Common myeloid progenitor, CD34-positive (primary cell): ENCODE results near the gene ZNF608.

ENCODE experiments used
- CTCF ChIA-PET: fragments of 350-600 bp; sonication (Branson Sonifier 250); formaldehyde crosslinking; loops from one replicate; lab custom pipeline; 2021; ENCODE audit warnings: antibody characterized with exemption; lab: Charles Lee
- POLR2A ChIA-PET: fragments of 350-600 bp; sonication (Branson Sonifier 250); formaldehyde crosslinking; loops from one replicate; lab custom pipeline; 2021; ENCODE audit warnings: antibody characterized with exemption; lab: Charles Lee
- DNase-seq, 3 donors: peaks; one replicate each; pipeline versions ENCODE4 v3.0.0 to v3.0.0-alpha.2; 2013
- H3K27ac ChIP-seq, 2 experiments: 1 replicate in 1 of 2; 2 replicates in 1 of 2; pipeline ENCODE4 v1.7.0; 2013; ENCODE audit warnings: inconsistent platforms in 2 of 2, low read length in 2 of 2, mild to moderate bottlenecking in 2 of 2, low read depth in 1 of 2, moderate library complexity in 1 of 2; ENCODE audit not compliant: severe bottlenecking in 2 of 2, insufficient read depth in 1 of 2, poor library complexity in 1 of 2
- H3K27me3 ChIP-seq, 5 experiments: replicated peaks in 2 of 5; 1 replicate in 3 of 5; 2 replicates in 2 of 5; pipeline versions ENCODE4 v1.6.1 to v1.7.0; 2013; ENCODE audit warnings: low read length in 4 of 5, mild to moderate bottlenecking in 2 of 5, moderate library complexity in 2 of 5, inconsistent platforms in 1 of 5; ENCODE audit not compliant: insufficient read depth in 5 of 5, control insufficient read depth in 4 of 5
- H3K36me3 ChIP-seq, 4 experiments: 1 replicate in 2 of 4; 2 replicates in 2 of 4; pipeline versions ENCODE4 v1.6.1 to v1.7.0; 2013; ENCODE audit warnings: low read length in 3 of 4, control low read depth in 1 of 4, mild to moderate bottlenecking in 1 of 4; ENCODE audit not compliant: control insufficient read depth in 4 of 4, insufficient read depth in 4 of 4
- H3K4me1 ChIP-seq, 4 experiments: 1 replicate in 3 of 4; 2 replicates in 1 of 4; pipeline versions ENCODE4 v1.6.1 to v1.7.1; 2013; ENCODE audit warnings: low read length in 3 of 4, mild to moderate bottlenecking in 3 of 4, control low read depth in 1 of 4, inconsistent platforms in 1 of 4, moderate library complexity in 1 of 4; ENCODE audit not compliant: control insufficient read depth in 4 of 4, insufficient read depth in 4 of 4; ENCODE audit errors: control extremely low read depth in 1 of 4
- H3K4me3 ChIP-seq, 7 experiments: 1 replicate in 4 of 7; 2 replicates in 3 of 7; pipeline versions ENCODE4 v1.5.1 to v1.7.0; 2013; ENCODE audit warnings: mild to moderate bottlenecking in 7 of 7, low read length in 6 of 7, moderate library complexity in 6 of 7, inconsistent platforms in 2 of 7, low read depth in 2 of 7, control low read depth in 1 of 7; ENCODE audit not compliant: insufficient read depth in 4 of 7, control insufficient read depth in 1 of 7; ENCODE audit errors: extremely low read depth in 1 of 7
- H3K9me3 ChIP-seq, 5 experiments: 1 replicate in 4 of 5; 2 replicates in 1 of 5; pipeline versions ENCODE4 v1.6.1 to v1.7.1; 2013; ENCODE audit warnings: low read length in 4 of 5, mild to moderate bottlenecking in 2 of 5, inconsistent platforms in 1 of 5, low read depth in 1 of 5, moderate library complexity in 1 of 5; ENCODE audit not compliant: control insufficient read depth in 4 of 5, insufficient read depth in 2 of 5; ENCODE audit errors: control extremely low read depth in 1 of 5
- WGBS: methylation state at CpG from one replicate; pipeline ENCODE4 v1.1.5; 2013; ENCODE audit not compliant: insufficient coverage; 5-methylcytosine and 5-hydroxymethylcytosine counted together

Gene ZNF608

DNA sequence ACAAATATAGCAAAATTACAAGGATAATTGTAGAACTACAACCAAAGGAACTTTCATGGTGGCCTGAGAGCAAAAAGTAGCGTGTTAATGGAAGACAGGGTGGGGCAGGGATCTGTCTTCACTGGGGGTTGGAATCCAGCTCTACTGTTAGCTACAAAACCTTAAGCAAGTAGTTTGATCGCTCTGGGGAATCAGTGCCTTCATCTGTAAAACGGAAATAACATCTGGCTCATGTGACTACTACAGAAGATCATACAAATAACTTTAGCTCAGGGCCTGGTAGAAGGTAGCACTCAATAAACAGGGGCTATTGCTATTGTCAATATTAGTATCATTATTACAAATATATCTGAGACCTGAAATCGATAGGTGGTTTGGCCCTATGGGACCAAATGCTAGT lies 40.4 kb downstream of the ZNF608 start:
- DNase-seq = no peak
- POLR2A ChIA-PET = no interaction called here
- Histone ChIP-seq H3K4me1 (peaks cover 0 to 16% (median 11%) of the 10 kb centered on the region in 4 experiments), H3K4me3 (no peak overlapping the region), H3K9me3 (no peaks in the 10 kb centered on the region), H3K27me3 (no peaks in the 10 kb centered on the region), H3K36me3 (no peaks in the 10 kb centered on the region), H3K27ac (no peak overlapping the region)
- 100% methylated on average over 1 of the region's 4 CpGs for WGBS
- CTCF ChIA-PET = interaction anchor here (2.2 kb wide), 1 partner anchor 9 kb away, joined by 8 read pairs; no protein-coding TSS in a partner anchor

- H3K4me3 ChIP-seq = no peak overlapping the region
- H3K27ac ChIP-seq = no peak overlapping the region
- no peaks in the 10 kb centered on the region for H3K27me3 ChIP-seq
- H3K4me1 ChIP-seq = peaks cover 0 to 16% (median 11%) of the 10 kb centered on the region in 4 experiments
- WGBS = 100% methylated on average over 1 of the region's 2 CpGs
- no peaks in the 10 kb centered on the region for H3K36me3 ChIP-seq
- CTCF ChIA-PET = interaction anchor here (2.2 kb wide), 1 partner anchor 9 kb away, joined by 8 read pairs; no protein-coding TSS in a partner anchor
- no peak for DNase-seq
- H3K9me3 ChIP-seq = no peaks in the 10 kb centered on the region
- POLR2A ChIA-PET = no interaction called here
Observed at GRCh38 chr5:124705577-124705976, 40.9 kb downstream of the ZNF608 start.

- H3K4me1 ChIP-seq = peaks cover 0 to 16% (median 11%) of the 10 kb centered on the region in 4 experiments
- CTCF ChIA-PET = no interaction called here
- 100% methylated on average over 3 of the region's 6 CpGs for WGBS
- DNase-seq = no peak
- POLR2A ChIA-PET = no interaction called here
- H3K9me3 ChIP-seq = no peaks in the 10 kb centered on the region
- no peak overlapping the region for H3K27ac ChIP-seq
- H3K27me3 ChIP-seq = no peaks in the 10 kb centered on the region
- H3K4me3 ChIP-seq = no peak overlapping the region
- H3K36me3 ChIP-seq = peaks cover 0 to 5% (median 2%) of the 10 kb centered on the region in 4 experiments
Observed at GRCh38 chr5:124704594-124705284, 41.7 kb downstream of the ZNF608 start.

DNA sequence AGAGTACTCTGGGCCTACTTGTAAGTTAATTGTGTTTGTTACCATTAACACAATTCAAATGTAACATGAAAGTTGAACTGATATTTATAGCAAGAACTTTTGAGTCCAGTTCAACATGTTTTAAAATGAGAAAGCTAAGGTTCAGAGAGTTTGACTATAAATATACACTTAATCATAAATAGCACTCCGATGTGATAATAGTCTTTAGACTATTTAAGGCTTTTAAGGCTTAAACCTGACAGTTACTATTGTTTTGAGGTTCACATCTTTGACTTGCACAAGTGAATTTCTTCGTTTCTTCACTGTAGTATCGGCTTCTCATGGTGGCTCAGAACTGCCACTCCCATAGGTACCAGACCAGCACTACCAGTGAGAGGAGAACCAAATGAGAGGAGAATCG lies 42.4 kb downstream of the ZNF608 start:
- Histone ChIP-seq H3K27ac (no peak overlapping the region), H3K4me1 (peaks cover 0 to 16% (median 11%) of the 10 kb centered on the region in 4 experiments), H3K36me3 (peaks cover 0 to 5% (median 2%) of the 10 kb centered on the region in 4 experiments), H3K9me3 (no peaks in the 10 kb centered on the region), H3K4me3 (no peak overlapping the region), H3K27me3 (no peaks in the 10 kb centered on the region)
- 94% methylated on average over 2 of the region's 4 CpGs for WGBS
- POLR2A ChIA-PET = no interaction called here
- no peak for DNase-seq
- CTCF ChIA-PET = interaction anchor here (1.6 kb wide), 1 partner anchor 22 kb away, joined by 3 read pairs; no protein-coding TSS in a partner anchor

DNA sequence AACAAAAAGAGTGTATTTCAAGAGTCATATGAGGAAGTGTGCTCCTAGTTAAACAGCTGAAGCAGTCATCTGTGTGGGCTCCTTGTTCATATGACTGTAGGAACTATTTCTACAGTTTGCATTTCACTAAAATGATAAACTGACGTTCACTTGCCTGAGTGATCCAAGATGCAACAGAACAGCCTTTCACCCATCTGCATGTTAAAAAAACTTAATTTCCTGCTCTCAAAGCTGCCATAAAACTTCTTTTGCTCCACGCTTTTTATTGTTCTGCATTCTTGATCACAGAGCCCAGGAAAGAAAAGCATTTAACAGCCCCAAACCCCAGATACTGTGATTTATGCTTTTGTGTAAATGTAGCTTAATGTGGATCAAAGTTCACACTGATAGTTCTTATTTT lies 43.9 kb downstream of the ZNF608 start:
- 57% methylated on average over 1 of the region's 2 CpGs for WGBS
- POLR2A ChIA-PET = no interaction called here
- Histone ChIP-seq H3K36me3 (peaks cover 0 to 5% (median 2%) of the 10 kb centered on the region in 4 experiments), H3K27me3 (no peaks in the 10 kb centered on the region), H3K4me1 (peaks cover 0 to 14% (median 11%) of the 10 kb centered on the region in 4 experiments), H3K4me3 (no peak overlapping the region), H3K9me3 (no peaks in the 10 kb centered on the region), H3K27ac (no peak overlapping the region)
- CTCF ChIA-PET = interaction anchor here (0.8 to 1.6 kb wide), 3 partner anchors 12 to 24 kb away, joined by 3 to 4 read pairs (median 3); no protein-coding TSS in a partner anchor
- peak in 1 of 3 donors; percentile 39 for DNase-seq

GRCh38 chr5:124701873-124702425 lies 44.5 kb downstream of the ZNF608 start:
- DNase-seq = no peak
- CTCF ChIA-PET = interaction anchor here (1.2 kb wide), 1 partner anchor 14 kb away, joined by 3 read pairs; no protein-coding TSS in a partner anchor
- H3K27me3 ChIP-seq = no peaks in the 10 kb centered on the region
- H3K9me3 ChIP-seq = no peaks in the 10 kb centered on the region
- 97% methylated on average over 3 of the region's 6 CpGs for WGBS
- peaks cover 0 to 14% (median 11%) of the 10 kb centered on the region in 4 experiments for H3K4me1 ChIP-seq
- POLR2A ChIA-PET = no interaction called here
- peaks cover 0 to 5% (median 2%) of the 10 kb centered on the region in 4 experiments for H3K36me3 ChIP-seq
- H3K4me3 ChIP-seq = no peak overlapping the region
- H3K27ac ChIP-seq = no peak overlapping the region

GRCh38 chr5:124701016-124701415 lies 45.4 kb downstream of the ZNF608 start:
- no peak overlapping the region for H3K4me3 ChIP-seq
- ChIA-PET CTCF (no interaction called here), POLR2A (no interaction called here)
- H3K36me3 ChIP-seq = peaks cover 0 to 5% (median 2%) of the 10 kb centered on the region in 4 experiments
- H3K27ac ChIP-seq = no peak overlapping the region
- no peaks in the 10 kb centered on the region for H3K9me3 ChIP-seq
- H3K27me3 ChIP-seq = no peaks in the 10 kb centered on the region
- no peak for DNase-seq
- peaks cover 0 to 14% (median 11%) of the 10 kb centered on the region in 4 experiments for H3K4me1 ChIP-seq
- 98% methylated on average over 6 of the region's 9 CpGs for WGBS
